PFSK-1 (cell line): ENCODE data around the gene DHX34.
A peak's percentile ranks its signal among the peaks of the same experiment; 100 is the strongest.

Experiments used
- FOXP2 ChIP-seq: optimal IDR thresholded peaks from 2 replicates; pipeline ENCODE3; 2011; ENCODE audit warnings: borderline replicate concordance, control low read depth, inconsistent platforms; ENCODE audit not compliant: insufficient read depth; ENCODE audit errors: extremely low read length, extremely low read depth
- POLR2AphosphoS5 ChIP-seq: IDR thresholded peaks from 2 replicates; pipeline ENCODE4 v1.6.1; 2012; ENCODE audit warnings: low read depth, mild to moderate bottlenecking, control low read depth, low read length, moderate library complexity
- REST ChIP-seq, 2 experiments: IDR thresholded peaks; 2 replicates each; pipeline versions ENCODE4 v1.6.1 to v1.8.0; 2011 to 2012; ENCODE audit warnings: low read depth in 2 of 2, low read length in 2 of 2, control low read depth in 1 of 2, inconsistent platforms in 1 of 2, mild to moderate bottlenecking in 1 of 2, moderate library complexity in 1 of 2; ENCODE audit not compliant: insufficient read depth in 1 of 2
- SIN3A ChIP-seq: IDR thresholded peaks from 2 replicates; pipeline ENCODE4 v1.6.1; 2012; ENCODE audit warnings: mild to moderate bottlenecking, low read length, moderate library complexity, borderline replicate concordance; ENCODE audit not compliant: insufficient read depth
- TAF1 ChIP-seq: IDR thresholded peaks from 2 replicates; pipeline ENCODE4 v1.6.1; 2012; ENCODE audit warnings: low read length, control low read depth, borderline replicate concordance; ENCODE audit not compliant: insufficient read depth

DHX34 gene

DNA sequence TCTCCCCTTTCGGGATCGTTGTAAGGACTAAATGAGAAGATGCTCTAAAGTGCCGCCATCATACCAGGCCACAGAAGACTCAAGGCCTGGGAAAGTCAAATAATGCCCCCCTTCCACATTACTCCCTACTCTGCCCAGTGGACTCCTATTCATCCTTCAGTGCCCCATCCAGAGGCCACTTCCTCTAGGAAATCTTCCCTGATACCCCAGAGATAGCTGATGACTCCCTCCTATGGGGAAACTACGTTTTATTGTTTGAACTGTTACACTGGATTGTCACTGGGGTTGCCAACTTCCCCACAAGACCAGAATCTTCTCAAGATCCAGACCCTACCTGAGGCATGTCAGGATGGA lies 56.1 kb downstream of the DHX34 start:
- TF ChIP-seq POLR2AphosphoS5 (no peak), SIN3A (no peak), REST (IDR thresholded peaks at IDR 0.05; ENCODE audit: insufficient read depth in 1 of 2, low read depth in 2 of 2, low read length in 2 of 2) (no peak), TAF1 (no peak), FOXP2 (no peak)

GRCh38 chr19:47405854-47406417 lies 56.8 kb downstream of the DHX34 start:
- no peak for TF ChIP-seq SIN3A
- no peak for TF ChIP-seq TAF1
- TF ChIP-seq POLR2AphosphoS5 = no peak
- TF ChIP-seq REST (IDR thresholded peaks at IDR 0.05; ENCODE audit: insufficient read depth in 1 of 2, low read depth in 2 of 2, low read length in 2 of 2) = no peak

GRCh38 chr19:47406711-47407416 lies 57.7 kb downstream of the DHX34 start:
- TF ChIP-seq TAF1 (no peak), SIN3A (no peak), REST (IDR thresholded peaks at IDR 0.05; ENCODE audit: insufficient read depth in 1 of 2, low read depth in 2 of 2, low read length in 2 of 2) (peak; percentile 79 to 92), POLR2AphosphoS5 (no peak), FOXP2 (no peak)

GRCh38 chr19:47407417-47407774 lies 58.3 kb downstream of the DHX34 start:
- TF ChIP-seq REST (IDR thresholded peaks at IDR 0.05; ENCODE audit: insufficient read depth in 1 of 2, low read depth in 2 of 2, low read length in 2 of 2) (no peak), FOXP2 (no peak), POLR2AphosphoS5 (no peak), TAF1 (no peak), SIN3A (no peak)
